Stimulated activated CD4-positive, alpha-beta T cell treated with anti-CD3 and anti-CD28 coated beads, Interleukin-4, amount 100 ng/mL, for 24 hours (primary cell): ENCODE data around the gene LY6G6C.
A peak's percentile ranks its signal among the peaks of the same experiment; 100 is the strongest.

ENCODE experiments used
- DNase-seq: peaks from one replicate; pipeline ENCODE4 v3.0.0-alpha.2; 2020

The LY6G6C gene

GRCh38 chr6:31702819-31703716, 18.5 kb downstream of the LY6G6C start, which contains the start of gene ABHD16A:
TSS of gene ABHD16A (minus strand) at chr6:31703324. CDS start at chr6:31703281, 43 bp downstream.
- DNase-seq = peak; percentile 97

- DNase-seq = peak; percentile 41
These were observed 19.1 kb downstream of the LY6G6C start for GRCh38 chr6:31702405-31702818.

GRCh38 chr6:31701666-31702404, 19.7 kb downstream of the LY6G6C start:
- no peak for DNase-seq

- DNase-seq = no peak
These were observed 20.7 kb downstream of the LY6G6C start for GRCh38 chr6:31700740-31701401.

- no peak for DNase-seq
These were observed 24.0 kb downstream of the LY6G6C start for GRCh38 chr6:31697555-31697954.

- no peak for DNase-seq
These were observed 28.0 kb downstream of the LY6G6C start for GRCh38 chr6:31693535-31693934.

DNA sequence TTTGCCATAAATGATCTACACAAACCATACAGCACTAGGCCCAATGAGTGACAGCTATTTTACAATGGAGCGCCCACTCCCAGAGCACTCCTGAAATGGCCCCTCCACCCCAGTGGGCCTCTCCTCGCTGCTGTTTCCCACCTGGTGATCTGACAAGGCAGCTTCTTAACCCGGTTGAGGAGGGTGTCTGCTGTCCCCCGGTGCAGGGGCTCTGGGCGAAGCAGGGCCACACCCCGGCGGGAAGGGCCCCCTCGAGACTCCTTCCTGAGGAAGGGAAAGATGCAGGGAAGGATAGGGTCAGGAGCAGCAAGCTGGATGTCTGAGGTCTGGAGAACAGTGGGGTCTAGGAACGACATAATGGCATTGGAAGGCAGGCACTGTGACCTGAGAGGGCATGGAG, 28.7 kb downstream of the LY6G6C start:
- DNase-seq = no peak

DNA sequence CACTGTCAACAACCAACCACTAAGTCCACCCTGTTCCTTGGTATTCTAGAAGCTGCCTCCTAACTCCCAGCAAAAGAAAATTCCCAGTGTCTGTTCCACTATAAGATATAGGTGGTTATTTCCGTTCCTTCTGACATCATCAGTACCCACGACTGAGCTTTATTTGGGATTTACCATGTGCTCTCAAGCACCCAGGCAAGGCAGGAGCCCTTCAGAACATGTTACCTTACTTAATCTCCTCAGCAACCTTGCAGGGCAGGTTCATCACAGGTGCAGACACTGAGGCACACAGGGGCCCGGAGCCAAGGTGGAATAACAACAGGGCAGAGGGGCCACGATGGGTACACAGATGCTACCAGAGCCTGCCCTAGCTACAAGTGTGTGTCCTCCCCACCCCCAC, 29.2 kb downstream of the LY6G6C start:
- DNase-seq = no peak

DNA sequence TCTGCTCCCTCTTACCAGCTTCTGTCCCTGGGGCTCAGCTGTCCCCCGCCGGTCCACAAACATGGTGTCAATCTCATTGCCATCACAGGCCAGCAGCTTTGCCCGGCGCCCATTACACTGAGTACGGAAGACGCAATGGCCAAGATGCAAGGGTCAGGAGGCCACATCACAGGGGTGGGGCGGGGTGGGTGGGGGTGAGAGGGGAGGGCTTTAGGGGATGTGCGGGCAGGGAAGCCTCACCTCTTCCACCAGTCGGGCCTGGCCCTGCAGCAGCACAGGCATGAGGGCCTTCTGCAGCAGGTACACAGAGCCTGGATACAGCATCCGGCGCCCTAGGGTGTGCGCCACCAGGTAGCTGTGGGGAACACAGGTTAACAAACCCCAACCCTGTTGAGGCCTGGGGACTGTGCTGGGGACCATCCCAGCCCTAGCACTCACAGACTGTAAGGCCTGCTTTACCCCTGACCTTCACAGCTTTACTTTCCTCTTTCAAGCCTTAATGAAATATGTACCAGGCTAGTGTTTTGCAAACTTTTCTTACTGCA, 29.9 kb downstream of the LY6G6C start:
- DNase-seq = no peak

- DNase-seq = no peak
These were observed 30.5 kb downstream of the LY6G6C start for GRCh38 chr6:31691078-31691463.

GRCh38 chr6:31690231-31691077, 31.1 kb downstream of the LY6G6C start:
- no peak for DNase-seq

GRCh38 chr6:31689249-31690110, 32.1 kb downstream of the LY6G6C start:
- DNase-seq = no peak

- DNase-seq = no peak
These were observed 33.5 kb downstream of the LY6G6C start for GRCh38 chr6:31687860-31688693.

- DNase-seq = no peak
These were observed 34.2 kb downstream of the LY6G6C start for GRCh38 chr6:31687321-31687720.

GRCh38 chr6:31686483-31686882, 35.1 kb downstream of the LY6G6C start:
- DNase-seq = no peak

- no peak for DNase-seq
These were observed 38.0 kb downstream of the LY6G6C start for GRCh38 chr6:31683591-31683990.

DNA sequence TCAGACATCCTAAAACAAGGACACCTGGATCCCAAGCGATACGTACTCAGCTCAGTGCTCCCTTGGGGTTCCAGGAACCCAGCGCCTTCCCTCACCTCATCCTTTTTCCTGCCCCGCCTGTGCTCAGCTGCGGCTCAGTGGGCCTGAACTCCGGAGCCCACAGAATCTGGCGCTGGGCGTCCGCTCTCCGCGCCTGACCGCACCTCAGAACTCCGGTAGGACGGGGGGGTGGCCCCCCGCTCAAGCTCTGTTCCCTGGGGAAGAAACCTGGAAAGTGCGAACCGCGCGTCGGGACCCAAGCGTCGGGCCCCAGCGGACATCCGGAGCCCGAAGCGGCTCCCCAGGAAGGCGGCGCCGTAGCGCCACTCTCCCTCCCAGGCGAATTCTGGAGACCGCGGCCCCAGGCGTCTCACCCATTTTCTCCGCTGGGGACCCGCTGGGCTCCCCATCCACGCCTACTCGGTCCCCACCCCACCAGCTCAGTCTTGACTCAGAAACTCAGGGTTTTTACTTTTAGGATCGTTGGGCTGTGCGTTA, 40.3 kb downstream of the LY6G6C start:
- peak; percentile 48 for DNase-seq

DNA sequence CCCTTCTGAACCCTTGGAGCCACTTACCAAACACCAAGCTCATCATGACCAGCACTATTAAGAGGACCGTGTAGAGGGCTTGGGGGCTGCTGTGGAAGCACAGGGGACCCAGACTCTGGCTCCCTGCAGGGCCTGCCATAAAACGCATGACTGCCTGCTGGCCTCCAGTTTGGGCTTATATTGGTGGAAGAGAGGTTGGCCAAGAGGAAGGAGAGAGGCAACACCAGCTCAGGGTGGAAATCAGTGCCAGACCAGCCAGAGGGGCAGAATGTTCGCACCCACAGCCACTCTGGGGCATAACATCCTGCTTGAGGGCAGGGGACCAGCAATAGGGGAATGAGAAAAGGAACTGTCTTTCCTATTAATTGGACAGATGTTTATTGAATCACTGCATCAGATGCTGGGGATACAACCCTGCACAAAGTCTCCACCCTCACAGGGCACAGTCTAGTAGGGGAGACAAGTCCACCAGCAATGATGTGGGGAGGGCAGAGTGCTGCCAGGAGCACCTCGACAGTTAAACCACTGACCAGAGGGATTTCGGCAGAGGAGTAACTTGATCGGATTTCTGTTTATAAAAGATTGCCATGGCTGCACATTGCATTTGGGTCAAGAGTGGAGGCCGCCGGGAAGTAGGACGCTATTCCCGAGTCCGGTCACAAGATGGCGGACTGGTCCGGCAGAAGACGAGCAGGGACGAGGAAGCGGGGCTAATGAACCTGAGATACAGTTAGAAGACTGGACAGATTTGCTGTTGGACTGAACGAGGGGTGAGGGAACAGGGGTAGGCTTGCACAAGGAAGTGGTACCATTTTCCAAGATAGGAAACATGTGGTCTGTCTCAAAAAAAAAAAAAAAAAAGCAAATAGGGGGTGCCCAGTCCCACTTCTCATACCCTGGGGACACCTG, 41.1 kb downstream of the LY6G6C start, which contains the start of gene LY6G5C:
LY6G5C (minus strand) TSS at position 842 of the 909 bp plus-strand sequence; CDS start at position 148, 694 bp downstream.
- peak; percentile 74 for DNase-seq

DNA sequence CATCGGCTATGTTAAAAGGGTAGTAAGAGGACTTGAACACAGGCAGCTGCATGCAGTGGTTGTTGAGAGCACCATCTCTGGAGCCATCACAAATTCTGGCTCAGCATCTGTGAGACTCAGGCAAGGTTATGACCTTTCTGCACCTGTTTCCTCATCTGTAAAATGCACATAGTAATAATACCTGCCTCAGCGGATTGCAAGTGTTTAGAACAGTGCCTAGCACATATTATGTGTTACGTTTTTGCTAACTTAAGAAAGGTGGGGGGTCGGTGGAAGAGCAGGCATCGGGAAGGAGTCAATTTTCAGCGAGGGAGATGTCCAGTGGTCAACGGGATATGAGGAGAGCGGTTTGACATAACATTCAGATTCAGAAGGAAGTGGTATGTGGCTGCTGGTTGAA, 43.6 kb downstream of the LY6G6C start:
- no peak for DNase-seq
